K562 (cell line): ENCODE measurements around the gene CIB1. TPM values are rescaled to one million over a fixed set of nuclear protein-coding genes. Genes with fewer than 3 reads are reported as not detected.

Experiments
- JUN ChIP-seq, 2 experiments: sonication (generic) in 1 of 2; formaldehyde crosslinking in 1 of 2; IDR thresholded peaks; 2 replicates each; pipeline versions ENCODE4 v1.6.1 to v1.8.0; 2012 to 2022; ENCODE audit warnings: borderline replicate concordance in 2 of 2, mild to moderate bottlenecking in 2 of 2, improper control_type of control experiment in 1 of 2, low read depth in 1 of 2, low read length in 1 of 2, missing genetic modification reagents in 1 of 2
- MEIS2 ChIP-seq: fragments of 450-650 bp; IDR thresholded peaks from 2 replicates; pipeline ENCODE4 v1.6.1; 2014; ENCODE audit warnings: mild to moderate bottlenecking; ENCODE audit not compliant: partially characterized antibody
- NR3C1 ChIP-seq: sonication (generic); formaldehyde crosslinking; IDR thresholded peaks from 2 replicates; pipeline ENCODE4 v1.8.1; 2022; ENCODE audit warnings: missing genetic modification reagents
- PCBP1 ChIP-seq: fragments of 200-400 bp; formaldehyde crosslinking; IDR thresholded peaks from 2 replicates; pipeline ENCODE4 v1.6.1; 2018; ENCODE audit warnings: mild to moderate bottlenecking, low read depth, low read length; ENCODE audit not compliant: poor library complexity, severe bottlenecking
- PML ChIP-seq: IDR thresholded peaks from 2 replicates; pipeline ENCODE4 v1.6.1; 2012; ENCODE audit warnings: low read length, inconsistent platforms
- POLR3G ChIP-seq: IDR thresholded peaks from 2 replicates; pipeline ENCODE4 v1.6.1; 2011; ENCODE audit not compliant: insufficient read length, insufficient replicate concordance; ENCODE audit errors: extremely low read depth
- PPARD ChIP-seq: fragments of 250-450 bp; sonication (Bioruptor Pico); IDR thresholded peaks from 2 replicates; pipeline ENCODE4 v1.8.0; 2022; ENCODE audit warnings: inconsistent platforms, mild to moderate bottlenecking, moderate library complexity
- RFX7 ChIP-seq: fragments of 250-450 bp; sonication (Bioruptor Pico); IDR thresholded peaks from 2 replicates; pipeline ENCODE4 v1.5.1; 2021; ENCODE audit warnings: mild to moderate bottlenecking
- SIN3B ChIP-seq: fragments of 450-650 bp; IDR thresholded peaks from 2 replicates; pipeline ENCODE4 v1.6.1; 2017; ENCODE audit warnings: low read depth, mild to moderate bottlenecking, moderate library complexity
- ZBTB49 ChIP-seq: sonication (generic); formaldehyde crosslinking; IDR thresholded peaks from 2 replicates; pipeline ENCODE4 v1.8.0; 2022; ENCODE audit warnings: missing genetic modification reagents, mild to moderate bottlenecking, borderline replicate concordance
- ZFX ChIP-seq: sonication (generic); formaldehyde crosslinking; IDR thresholded peaks from 2 replicates; pipeline ENCODE4 v1.8.0; 2022; ENCODE audit warnings: mild to moderate bottlenecking, missing genetic modification reagents, moderate library complexity
- ZNF316 ChIP-seq: fragments of 450-650 bp; IDR thresholded peaks from 2 replicates; pipeline ENCODE4 v1.6.1; 2016
- ZNF431 ChIP-seq: sonication (generic); formaldehyde crosslinking; IDR thresholded peaks from 2 replicates; pipeline ENCODE4 v1.8.0; 2022; ENCODE audit warnings: mild to moderate bottlenecking, missing genetic modification reagents
- ZNF778 ChIP-seq: fragments of 450-650 bp; formaldehyde crosslinking; IDR thresholded peaks from 2 replicates; pipeline ENCODE4 v1.4.0; 2020; ENCODE audit warnings: mild to moderate bottlenecking, moderate library complexity
- polyA plus RNA-seq, 8 experiments: library from polyadenylated mRNA; depleted of rRNA in 4 of 8; stranded (reverse) in 5 of 8; unstranded in 3 of 8; fragments of >200 nt; fragmentation: Nextera tagmentation in 2 of 8; fragmentation: Illumina TruSeq in 1 of 8; extraction: Ambion mirVana in 2 of 8; extraction: Trizol in 1 of 8; gene quantifications; 2 replicates each; pipeline versions ENCODE4 v1.2.1 to v1.2.3, GENCODE V29; 2011 to 2014; ENCODE audit warnings: inconsistent platforms in 1 of 8, missing spikeins in 1 of 8
- total RNA-seq, 7 experiments: library from RNA; depleted of rRNA in 6 of 7; stranded (reverse); fragments of >200 nt in 6 of 7; fragmentation: Illumina TruSeq in 2 of 7; extraction: Trizol in 2 of 7; gene quantifications; 2 replicates each; pipeline versions ENCODE4 v1.2.1 to v1.2.3, GENCODE V29; 2011 to 2021; ENCODE audit warnings: low replicate concordance in 1 of 7
- TF ChIP-seq, protein P1 (sequence below): fragments of 450-650 bp; IDR thresholded peaks from 2 replicates; pipeline ENCODE4 v1.6.1; 2016; ENCODE audit warnings: borderline replicate concordance
- TF ChIP-seq, protein P2 (sequence below): fragments of 450-650 bp; IDR thresholded peaks from 2 replicates; pipeline ENCODE4 v1.6.1; 2014; ENCODE audit warnings: low read depth, mild to moderate bottlenecking, moderate library complexity, borderline replicate concordance

Gene CIB1
- total and polyA plus RNA-seq, 9 of the 15 experiments (the other 6 are each of a cell fraction or from before 2014, with no cell fraction given): 14.9 to 136 (median 64.5) TPM

GRCh38 chr15:90239371-90239770 is 5.6 kb upstream of the CIB1 start (continued):
- TF ChIP-seq ZBTB49 (no peak), ZNF431 (CRISPR knock-in tag) (no peak), PML (no peak), ZFX (CRISPR knock-in tag) (no peak; the same call in 1 of the 2 replicates), ZNF316 (no peak), PCBP1 (no peak), SIN3B (no peak), ZNF778 (CRISPR knock-in tag) (no peak), POLR3G (no peak), RFX7 (CRISPR knock-in tag) (no peak), PPARD (CRISPR knock-in tag) (no peak), MEIS2 (peak; percentile 34), JUN (IDR thresholded peaks at IDR 0.05; ENCODE audit: borderline replicate concordance, low read depth, low read length) (no peak), JUN (CRISPR knock-in tag; IDR thresholded peaks at IDR 0.05; ENCODE audit: borderline replicate concordance) (no peak), NR3C1 (CRISPR knock-in tag) (no peak)
- TF ChIP-seq, protein P1, sequence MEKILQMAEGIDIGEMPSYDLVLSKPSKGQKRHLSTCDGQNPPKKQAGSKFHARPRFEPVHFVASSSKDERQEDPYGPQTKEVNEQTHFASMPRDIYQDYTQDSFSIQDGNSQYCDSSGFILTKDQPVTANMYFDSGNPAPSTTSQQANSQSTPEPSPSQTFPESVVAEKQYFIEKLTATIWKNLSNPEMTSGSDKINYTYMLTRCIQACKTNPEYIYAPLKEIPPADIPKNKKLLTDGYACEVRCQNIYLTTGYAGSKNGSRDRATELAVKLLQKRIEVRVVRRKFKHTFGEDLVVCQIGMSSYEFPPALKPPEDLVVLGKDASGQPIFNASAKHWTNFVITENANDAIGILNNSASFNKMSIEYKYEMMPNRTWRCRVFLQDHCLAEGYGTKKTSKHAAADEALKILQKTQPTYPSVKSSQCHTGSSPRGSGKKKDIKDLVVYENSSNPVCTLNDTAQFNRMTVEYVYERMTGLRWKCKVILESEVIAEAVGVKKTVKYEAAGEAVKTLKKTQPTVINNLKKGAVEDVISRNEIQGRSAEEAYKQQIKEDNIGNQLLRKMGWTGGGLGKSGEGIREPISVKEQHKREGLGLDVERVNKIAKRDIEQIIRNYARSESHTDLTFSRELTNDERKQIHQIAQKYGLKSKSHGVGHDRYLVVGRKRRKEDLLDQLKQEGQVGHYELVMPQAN: no peak
- TF ChIP-seq, protein P2, sequence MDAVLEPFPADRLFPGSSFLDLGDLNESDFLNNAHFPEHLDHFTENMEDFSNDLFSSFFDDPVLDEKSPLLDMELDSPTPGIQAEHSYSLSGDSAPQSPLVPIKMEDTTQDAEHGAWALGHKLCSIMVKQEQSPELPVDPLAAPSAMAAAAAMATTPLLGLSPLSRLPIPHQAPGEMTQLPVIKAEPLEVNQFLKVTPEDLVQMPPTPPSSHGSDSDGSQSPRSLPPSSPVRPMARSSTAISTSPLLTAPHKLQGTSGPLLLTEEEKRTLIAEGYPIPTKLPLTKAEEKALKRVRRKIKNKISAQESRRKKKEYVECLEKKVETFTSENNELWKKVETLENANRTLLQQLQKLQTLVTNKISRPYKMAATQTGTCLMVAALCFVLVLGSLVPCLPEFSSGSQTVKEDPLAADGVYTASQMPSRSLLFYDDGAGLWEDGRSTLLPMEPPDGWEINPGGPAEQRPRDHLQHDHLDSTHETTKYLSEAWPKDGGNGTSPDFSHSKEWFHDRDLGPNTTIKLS: no peak; the same call in 1 of the 2 replicates
